HepG2 (cell line): ENCODE data around the gene ANKRD13D. TPM values are rescaled to one million over a fixed set of nuclear protein-coding genes. Genes with fewer than 3 reads are reported as not detected.

ENCODE experiments used
- ATAC-seq: fragments of 200-7000 bp; cut with Tn5 transposase; 3 replicates; pipeline ENCODE4 v1.9.1; 2020; ENCODE audit warnings: mild to moderate bottlenecking, moderate library complexity
- BruUV-seq: library from RNA; stranded (reverse); fragments of 400-500 nt; replicated peaks from 2 replicates; lab custom pipeline; 2021; lab: Mats Ljungman, UMichigan
- CTCF ChIA-PET: fragments of 300-600 bp; formaldehyde crosslinking; extraction: SDS; loops from one replicate; lab custom pipeline; 2021; ENCODE audit warnings: low total read pairs, inconsistent platforms, low intra/inter-chr PET ratio; lab: Yijun Ruan, JAX
- POLR2A ChIA-PET: fragments of 350-600 bp; sonication (Branson Sonifier 250); formaldehyde crosslinking; loops from one replicate; lab custom pipeline; 2020; ENCODE audit warnings: antibody characterized with exemption, inconsistent platforms; lab: Yijun Ruan, JAX
- DNase-seq: peaks from one replicate; pipeline ENCODE4 v3.0.0-alpha.2; 2015; ENCODE audit warnings: low spot score
- FAIRE-seq: peaks from 3 replicates; lab custom pipeline; 2011; peaks lifted over from hg19 to GRCh38; lab: Jason Lieb, UNC
- H2AFZ ChIP-seq: one replicate; pipeline ENCODE4 v1.6.1; 2011; ENCODE audit warnings: low read length, inconsistent platforms
- H3K27ac ChIP-seq: fragments of 300-600 bp; 3 replicates; pipeline ENCODE4 v1.8.0; 2011; ENCODE audit warnings: mixed run types, mild to moderate bottlenecking, mixed read lengths, low read length, inconsistent platforms; ENCODE audit not compliant: insufficient read depth; ENCODE audit errors: extremely low read length
- H3K27me3 ChIP-seq, 2 experiments: fragments of 200-600 bp in 1 of 2; 2 replicates in 1 of 2; 3 replicates in 1 of 2; pipeline versions ENCODE4 v1.6.0 to v1.8.0; 2011; ENCODE audit warnings: low read length in 2 of 2, mild to moderate bottlenecking in 2 of 2, moderate library complexity in 2 of 2, inconsistent platforms in 1 of 2; ENCODE audit not compliant: insufficient read depth in 2 of 2, control insufficient read depth in 1 of 2
- H3K36me3 ChIP-seq, 2 experiments: fragments of 200-600 bp in 1 of 2; replicated peaks in 1 of 2; 2 replicates in 1 of 2; 3 replicates in 1 of 2; pipeline versions ENCODE4 v1.5.1 to v1.8.0; 2011; ENCODE audit warnings: low read length in 2 of 2, inconsistent platforms in 1 of 2; ENCODE audit not compliant: insufficient read depth in 2 of 2, control insufficient read depth in 1 of 2
- H3K4me1 ChIP-seq: 2 replicates; pipeline ENCODE4 v1.5.1; 2012; ENCODE audit warnings: low read length, inconsistent platforms; ENCODE audit not compliant: insufficient read depth
- H3K4me2 ChIP-seq: 2 replicates; pipeline ENCODE4 v1.6.0; 2011; ENCODE audit warnings: low read depth, low read length, inconsistent platforms
- H3K4me3 ChIP-seq, 3 experiments: fragments of 200-600 bp in 1 of 3; sonication (generic), shearing (Covaris generic) in 1 of 3; replicated peaks in 1 of 3; 2 replicates each; pipeline ENCODE4 v1.5.1; 2011 to 2016; ENCODE audit warnings: low read length in 3 of 3, inconsistent platforms in 2 of 3, low read depth in 2 of 3, mild to moderate bottlenecking in 2 of 3, control low read depth in 1 of 3, mixed read lengths in 1 of 3; ENCODE audit not compliant: insufficient read depth in 1 of 3
- H3K79me2 ChIP-seq: one replicate; pipeline ENCODE4 v1.6.1; 2011; ENCODE audit warnings: low read length, inconsistent platforms; ENCODE audit not compliant: insufficient read depth
- H3K9ac ChIP-seq: 2 replicates; pipeline ENCODE4 v1.6.0; 2011; ENCODE audit warnings: mild to moderate bottlenecking, low read depth, low read length, inconsistent platforms; ENCODE audit not compliant: insufficient read depth
- H3K9me3 ChIP-seq: 2 replicates; pipeline ENCODE4 v1.5.1; 2012; ENCODE audit warnings: mild to moderate bottlenecking, low read length
- H4K20me1 ChIP-seq: 2 replicates; pipeline ENCODE4 v1.6.0; 2011; ENCODE audit warnings: inconsistent platforms, mild to moderate bottlenecking, low read length, moderate library complexity; ENCODE audit not compliant: insufficient read depth
- DR1 ChIP-seq: sonication (generic); formaldehyde crosslinking; IDR thresholded peaks from 2 replicates; pipeline ENCODE4 v1.8.0; 2021; ENCODE audit warnings: mild to moderate bottlenecking, missing genetic modification reagents, inconsistent platforms
- HMGA1 ChIP-seq: sonication (generic); formaldehyde crosslinking; conservative IDR thresholded peaks from 2 replicates; pipeline ENCODE4 v1.4.0; 2020; ENCODE audit warnings: missing genetic modification reagents
- KMT2B ChIP-seq: IDR thresholded peaks from 2 replicates; pipeline ENCODE4 v1.6.1; 2016; ENCODE audit warnings: missing genetic modification reagents, missing compliant biosample characterization
- NFE2 ChIP-seq: sonication (generic); formaldehyde crosslinking; IDR thresholded peaks from 2 replicates; pipeline ENCODE4 v1.4.0; 2020; ENCODE audit warnings: missing genetic modification reagents
- NFIC ChIP-seq: IDR thresholded peaks from 2 replicates; pipeline ENCODE4 v1.6.1; 2012; ENCODE audit warnings: mild to moderate bottlenecking, low read length, inconsistent platforms
- ONECUT2 ChIP-seq: sonication (generic); formaldehyde crosslinking; IDR thresholded peaks from 2 replicates; pipeline ENCODE4 v1.4.0; 2020; ENCODE audit warnings: missing genetic modification reagents
- PAF1 ChIP-seq: IDR thresholded peaks from 2 replicates; pipeline ENCODE4 v1.6.1; 2016; ENCODE audit warnings: missing genetic modification reagents, missing compliant biosample characterization
- PAX8 ChIP-seq: sonication (generic); formaldehyde crosslinking; IDR thresholded peaks from 2 replicates; pipeline ENCODE4 v1.8.0; 2022; ENCODE audit warnings: mild to moderate bottlenecking, missing genetic modification reagents, borderline replicate concordance
- SETDB1 ChIP-seq: sonication (generic); formaldehyde crosslinking; IDR thresholded peaks from 2 replicates; pipeline ENCODE4 v1.5.1; 2020; ENCODE audit warnings: missing genetic modification reagents, mild to moderate bottlenecking, borderline replicate concordance
- SRSF4 ChIP-seq: fragments of 200-400 bp; formaldehyde crosslinking; IDR thresholded peaks from one replicate; pipeline ENCODE4 v1.6.1; 2018; ENCODE audit warnings: mild to moderate bottlenecking, low read depth, low read length, moderate library complexity; ENCODE audit not compliant: poor library complexity, severe bottlenecking
- TCF7L2 ChIP-seq: IDR thresholded peaks from 2 replicates; pipeline ENCODE4 v1.6.1; 2011; ENCODE audit warnings: mild to moderate bottlenecking, low read depth, low read length, moderate library complexity
- XBP1 ChIP-seq: sonication (generic); formaldehyde crosslinking; IDR thresholded peaks from 2 replicates; pipeline ENCODE4 v1.5.0; 2020; ENCODE audit warnings: missing genetic modification reagents
- YY1 ChIP-seq: IDR thresholded peaks from 2 replicates; pipeline ENCODE4 v1.6.1; 2011; ENCODE audit warnings: low read length, low read depth, moderate library complexity, mild to moderate bottlenecking; ENCODE audit not compliant: insufficient read depth, insufficient replicate concordance
- ZBTB42 ChIP-seq: sonication (generic); formaldehyde crosslinking; IDR thresholded peaks from 2 replicates; pipeline ENCODE4 v1.5.0; 2020; ENCODE audit warnings: mild to moderate bottlenecking, missing genetic modification reagents
- ZNF207 ChIP-seq: fragments of 450-650 bp; IDR thresholded peaks from 2 replicates; pipeline ENCODE4 v1.6.1; 2016; ENCODE audit warnings: antibody characterized with exemption, borderline replicate concordance
- ZNF383 ChIP-seq: sonication (generic); formaldehyde crosslinking; IDR thresholded peaks from 2 replicates; pipeline ENCODE4 v1.4.0; 2020; ENCODE audit warnings: missing genetic modification reagents, mild to moderate bottlenecking, borderline replicate concordance
- ZNF619 ChIP-seq: sonication (generic); formaldehyde crosslinking; IDR thresholded peaks from 2 replicates; pipeline ENCODE4 v1.4.0; 2020; ENCODE audit warnings: mild to moderate bottlenecking, missing genetic modification reagents
- ZNF652 ChIP-seq: IDR thresholded peaks from 2 replicates; pipeline ENCODE4 v1.6.1; 2016; ENCODE audit warnings: low read depth, borderline replicate concordance
- ZNF776 ChIP-seq: sonication (generic); formaldehyde crosslinking; IDR thresholded peaks from 2 replicates; pipeline ENCODE4 v1.4.0; 2020; ENCODE audit warnings: mild to moderate bottlenecking, missing genetic modification reagents
- WGBS: methylation state at CpG from one replicate; pipeline ENCODE4 v1.1.6; 2017; ENCODE audit warnings: low lambda C conversion rate; 5-methylcytosine and 5-hydroxymethylcytosine counted together
- in situ Hi-C: cut with HindIII; loops from 2 replicates; pipeline ENCODE4 v1.10.0; 2017; ENCODE audit warnings: low pct_unique_long_range_greater_than_20kb; ENCODE audit not compliant: extremely low pct_ligation_motif_present
- intact Hi-C: fragments of 100-400 bp; cut with micrococcal nuclease; formaldehyde crosslinking; loops from one replicate; pipeline ENCODE4 v1.10.0; 2022; ENCODE audit not compliant: unreplicated experiment
- polyA plus RNA-seq, 8 experiments: library from polyadenylated mRNA; depleted of rRNA in 3 of 8; stranded (reverse) in 7 of 8; unstranded in 1 of 8; fragments of >200 nt; fragmentation: Illumina TruSeq in 4 of 8; extraction: Trizol in 4 of 8; gene quantifications; 2 replicates each; pipeline versions ENCODE4 v1.2.1 to v1.2.3, GENCODE V29; 2011 to 2016; ENCODE audit warnings: low read depth in 4 of 8, missing spikeins in 1 of 8, mixed read lengths in 1 of 8; ENCODE audit not compliant: insufficient read depth in 1 of 8
- total RNA-seq, 5 experiments: library from RNA; depleted of rRNA; stranded (reverse); fragments of >200 nt; fragmentation: Illumina TruSeq; extraction: Trizol; gene quantifications; 2 replicates each; pipeline ENCODE4 v1.2.3, GENCODE V29; 2016; ENCODE audit warnings: low read depth in 1 of 5
- TF ChIP-seq, protein P1 (sequence below): IDR thresholded peaks from 2 replicates; pipeline ENCODE4 v1.6.1; 2016; ENCODE audit warnings: low read depth

ANKRD13D gene
- total and polyA plus RNA-seq, 2 of the 13 experiments (the other 11 are each of a cell fraction or from before 2014, with no cell fraction given): 18.6 to 27.3 TPM

DNA sequence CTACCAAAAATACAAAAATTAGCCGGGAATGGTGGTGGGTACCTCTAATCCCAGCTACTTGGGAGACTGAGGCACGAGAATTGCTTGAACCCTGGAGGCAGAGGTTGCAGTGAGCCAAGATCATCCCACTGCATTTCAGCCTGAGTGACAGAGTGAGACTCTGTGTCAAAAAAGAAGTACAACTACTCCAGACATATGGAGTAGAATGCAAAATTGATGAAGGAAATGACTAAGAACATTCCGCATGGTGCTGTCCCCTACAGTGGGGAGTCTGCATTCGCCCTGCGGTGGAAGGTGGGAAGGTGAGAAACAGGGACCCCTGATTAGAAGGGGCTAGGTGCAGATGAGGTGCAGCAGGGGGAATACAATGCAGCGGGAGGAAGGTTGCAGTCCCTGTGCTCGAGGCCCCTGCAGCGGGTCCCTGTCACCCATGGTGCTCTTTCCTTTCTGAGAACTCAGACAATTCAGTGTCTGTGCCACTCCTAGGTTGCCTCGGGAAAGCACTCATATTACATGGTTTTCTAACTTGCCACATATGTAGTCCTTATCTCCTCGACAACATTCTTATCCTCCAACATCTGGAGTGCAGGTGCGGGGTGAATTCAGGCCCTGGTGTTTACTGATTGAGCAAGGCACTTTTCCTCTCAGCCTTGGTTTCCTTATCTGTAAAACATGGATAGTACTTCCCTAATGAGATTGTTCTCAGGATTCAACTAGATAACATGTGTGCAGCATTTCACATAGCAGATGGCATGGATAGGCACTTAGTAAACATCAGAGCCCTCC, 59.1 kb downstream of the ANKRD13D start:
- no peaks in the 10 kb centered on the region for H3K36me3 ChIP-seq
- no peak overlapping the region for H3K27ac ChIP-seq
- no peaks in the 10 kb centered on the region for H3K9me3 ChIP-seq
- no peak overlapping the region for H3K4me3 ChIP-seq
- ChIA-PET POLR2A (no interaction called here), CTCF (no interaction called here)
- DNase-seq (no peak), FAIRE-seq (no peak), ATAC-seq (no peak)
- H3K9ac ChIP-seq: no peak overlapping the region
- no peak overlapping the region for H3K4me2 ChIP-seq
- 56% methylated on average over 11 of the region's 11 CpGs for WGBS
- H2AFZ ChIP-seq: no peak overlapping the region
- BruUV-seq: no TSS peak
- H3K79me2 ChIP-seq: no peaks in the 10 kb centered on the region
- peaks cover 24% of the 10 kb centered on the region for H3K4me1 ChIP-seq
- TF ChIP-seq HMGA1 (no peak), TCF7L2 (no peak), ZBTB42 (CRISPR knock-in tag) (no peak), ONECUT2 (CRISPR knock-in tag) (no peak), ZNF619 (CRISPR knock-in tag) (no peak), SETDB1 (no peak), XBP1 (no peak)
- TF ChIP-seq, all 625 proteins: peak for 0
- Histone ChIP-seq H3K27me3 (no peaks in the 10 kb centered on the region), H4K20me1 (no peaks in the 10 kb centered on the region)
- intact Hi-C loops (no loop called here), in situ Hi-C loops (no loop called here)

DNA sequence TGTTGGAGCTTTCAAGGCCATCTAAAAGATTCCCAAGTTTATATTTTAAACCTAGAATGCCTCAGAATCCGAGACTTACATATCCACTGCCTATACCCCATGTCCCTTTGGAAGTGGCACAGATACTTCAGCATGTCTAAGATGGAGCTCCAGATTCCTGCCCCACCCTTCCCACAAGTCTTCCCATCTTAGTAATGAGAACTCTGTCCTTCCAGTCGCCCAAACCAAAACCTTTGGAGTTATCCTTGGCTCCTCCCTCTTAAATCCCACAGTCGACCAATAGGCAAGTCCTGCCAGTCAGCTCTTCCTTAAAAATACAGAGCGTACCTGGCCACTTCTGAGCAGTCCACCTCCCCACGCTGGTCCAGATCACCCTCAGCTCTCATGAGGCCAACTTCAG, 59.9 kb downstream of the ANKRD13D start:
- ChIA-PET POLR2A (interaction anchor here (9.7 kb wide), 1 partner anchor 29 kb away, joined by 365 read pairs; the partner anchor contains the start of gene CLCF1), CTCF (no interaction called here)
- FAIRE-seq (no peak), DNase-seq (no peak), ATAC-seq (no peak)
- Histone ChIP-seq H3K4me2 (no peak overlapping the region), H3K9ac (no peak overlapping the region), H2AFZ (no peak overlapping the region), H4K20me1 (no peaks in the 10 kb centered on the region), H3K27ac (no peak overlapping the region), H3K27me3 (no peaks in the 10 kb centered on the region), H3K9me3 (no peaks in the 10 kb centered on the region), H3K4me1 (peaks cover 27% of the 10 kb centered on the region), H3K36me3 (no peaks in the 10 kb centered on the region), H3K79me2 (no peaks in the 10 kb centered on the region), H3K4me3 (no peak overlapping the region)
- BruUV-seq: no TSS peak
- TF ChIP-seq YY1 (no peak), ZNF776 (no peak), SRSF4 (no peak), PAF1 (no peak), NFIC (no peak), ZNF652 (CRISPR knock-in tag) (no peak), ZNF383 (CRISPR knock-in tag) (no peak), DR1 (CRISPR knock-in tag) (no peak), PAX8 (CRISPR knock-in tag) (no peak), KMT2B (CRISPR knock-in tag) (no peak), ZNF207 (no peak), NFE2 (no peak)
- TF ChIP-seq, protein P1, sequence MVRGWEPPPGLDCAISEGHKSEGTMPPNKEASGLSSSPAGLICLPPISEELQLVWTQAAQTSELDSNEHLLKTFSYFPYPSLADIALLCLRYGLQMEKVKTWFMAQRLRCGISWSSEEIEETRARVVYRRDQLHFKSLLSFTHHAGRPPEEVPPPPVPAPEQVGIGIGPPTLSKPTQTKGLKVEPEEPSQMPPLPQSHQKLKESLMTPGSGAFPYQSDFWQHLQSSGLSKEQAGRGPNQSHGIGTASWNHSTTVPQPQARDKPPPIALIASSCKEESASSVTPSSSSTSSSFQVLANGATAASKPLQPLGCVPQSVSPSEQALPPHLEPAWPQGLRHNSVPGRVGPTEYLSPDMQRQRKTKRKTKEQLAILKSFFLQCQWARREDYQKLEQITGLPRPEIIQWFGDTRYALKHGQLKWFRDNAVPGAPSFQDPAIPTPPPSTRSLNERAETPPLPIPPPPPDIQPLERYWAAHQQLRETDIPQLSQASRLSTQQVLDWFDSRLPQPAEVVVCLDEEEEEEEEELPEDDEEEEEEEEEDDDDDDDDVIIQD: no peak
- in situ Hi-C loops (no loop called here), intact Hi-C loops (no loop called here)
- WGBS: 41% methylated on average over 5 of the region's 5 CpGs
